Keratinocyte (primary cell): Measurements from ENCODE around the gene ADGRA1. TPM values are rescaled to one million over a fixed set of nuclear protein-coding genes. Genes with fewer than 3 reads are reported as not detected.

ENCODE experiments used
- DNase-seq: peaks from one replicate; pipeline ENCODE4 v3.0.0-alpha.2; 2011; ENCODE audit warnings: low read depth, missing footprints, low spot score
- FAIRE-seq: peaks from 2 replicates; lab custom pipeline; 2011; peaks lifted over from hg19 to GRCh38; lab: Jason Lieb, UNC
- H2AFZ ChIP-seq: 2 replicates; pipeline ENCODE4 v1.6.0; 2012; ENCODE audit warnings: low read length, control low read depth, inconsistent platforms; ENCODE audit not compliant: control insufficient read depth
- H3K27ac ChIP-seq: 2 replicates; pipeline ENCODE4 v1.5.1; 2011; ENCODE audit warnings: low read length; ENCODE audit not compliant: control insufficient read depth, insufficient read depth
- H3K27me3 ChIP-seq: 3 replicates; pipeline ENCODE4 v1.6.0; 2011; ENCODE audit warnings: low read length; ENCODE audit not compliant: control insufficient read depth, insufficient read depth; ENCODE audit errors: extremely low read depth
- H3K36me3 ChIP-seq, 2 experiments: 2 replicates in 1 of 2; 3 replicates in 1 of 2; pipeline ENCODE4 v1.5.1; 2011; ENCODE audit warnings: low read length in 2 of 2, mild to moderate bottlenecking in 1 of 2; ENCODE audit not compliant: control insufficient read depth in 2 of 2, insufficient read depth in 2 of 2; ENCODE audit errors: extremely low read depth in 1 of 2
- H3K4me1 ChIP-seq: 3 replicates; pipeline ENCODE4 v1.5.1; 2011; ENCODE audit warnings: low read length; ENCODE audit not compliant: control insufficient read depth, insufficient read depth; ENCODE audit errors: extremely low read depth
- H3K4me2 ChIP-seq: 3 replicates; pipeline ENCODE4 v1.6.0; 2011; ENCODE audit warnings: low read depth, low read length; ENCODE audit not compliant: control insufficient read depth, insufficient read depth; ENCODE audit errors: extremely low read depth
- H3K4me3 ChIP-seq, 3 experiments: fragments of 200-600 bp in 1 of 3; sonication (generic) in 1 of 3; 2 replicates in 2 of 3; 3 replicates in 1 of 3; pipeline ENCODE4 v1.5.1; 2011 to 2016; ENCODE audit warnings: low read length in 3 of 3, mild to moderate bottlenecking in 3 of 3, control low read depth in 2 of 3, inconsistent platforms in 1 of 3, low read depth in 1 of 3, mixed read lengths in 1 of 3, mixed run types in 1 of 3, moderate library complexity in 1 of 3; ENCODE audit not compliant: control insufficient read depth in 2 of 3, insufficient read depth in 2 of 3; ENCODE audit errors: extremely low read depth in 1 of 3
- H3K79me2 ChIP-seq: 2 replicates; pipeline ENCODE4 v1.6.0; 2012; ENCODE audit warnings: low read length; ENCODE audit not compliant: control insufficient read depth, insufficient read depth
- H3K9ac ChIP-seq: 3 replicates; pipeline ENCODE4 v1.6.0; 2011; ENCODE audit warnings: low read length; ENCODE audit not compliant: control insufficient read depth, insufficient read depth; ENCODE audit errors: extremely low read depth
- H3K9me1 ChIP-seq: 3 replicates; pipeline ENCODE4 v1.6.0; 2011; ENCODE audit warnings: low read length; ENCODE audit not compliant: control insufficient read depth, insufficient read depth; ENCODE audit errors: extremely low read depth
- H3K9me3 ChIP-seq: 2 replicates; pipeline ENCODE4 v1.5.1; 2012; ENCODE audit warnings: low read depth, low read length; ENCODE audit not compliant: control insufficient read depth
- H4K20me1 ChIP-seq: 3 replicates; pipeline ENCODE4 v1.6.0; 2011; ENCODE audit warnings: low read length; ENCODE audit not compliant: control insufficient read depth, insufficient read depth; ENCODE audit errors: extremely low read depth
- CTCF ChIP-seq, 3 experiments: IDR thresholded peaks in 1 of 3; conservative IDR thresholded peaks in 1 of 3; optimal IDR thresholded peaks in 1 of 3; 2 replicates in 2 of 3; 3 replicates in 1 of 3; pipeline versions ENCODE3 to v1.5.1; 2011; ENCODE audit warnings: low read length in 3 of 3, mild to moderate bottlenecking in 3 of 3, moderate library complexity in 2 of 3, control low read depth in 1 of 3, inconsistent platforms in 1 of 3; ENCODE audit not compliant: insufficient read depth in 2 of 3; ENCODE audit errors: extremely low read depth in 1 of 3
- EZH2 ChIP-seq: IDR thresholded peaks from one replicate; pipeline ENCODE4 v1.6.1; 2012; ENCODE audit warnings: inconsistent platforms, mild to moderate bottlenecking, low read length, moderate library complexity
- dilution Hi-C: fragments of 300-500 bp; cut with MboI; formaldehyde crosslinking; loops from one replicate; pipeline ENCODE4 v1.7.0; 2020; ENCODE audit warnings: low sequenced_read_pairs; ENCODE audit not compliant: extremely low pct_ligation_motif_present
- polyA plus RNA-seq, 5 experiments: library from polyadenylated mRNA; depleted of rRNA in 3 of 5; stranded (reverse) in 3 of 5; stranded (forward) in 1 of 5; unstranded in 1 of 5; fragments of >200 nt; gene quantifications; 1 replicate in 1 of 5; 2 replicates in 3 of 5; 3 replicates in 1 of 5; pipeline versions ENCODE4 v1.2.1 to v1.2.3, GENCODE V29; 2011 to 2012; ENCODE audit warnings: missing spikeins in 2 of 5, low read depth in 1 of 5, low replicate concordance in 1 of 5

The ADGRA1 gene
- polyA plus RNA-seq, 1 donor (not counting 4 experiments of a cell fraction or from before 2014, with no cell fraction given): not detected

- Histone ChIP-seq H3K9me3 (peaks cover 2% of the 10 kb centered on the region), H3K4me1 (no peaks in the 10 kb centered on the region), H3K4me3 (no peak overlapping the region), H3K4me2 (no peak overlapping the region), H4K20me1 (no peaks in the 10 kb centered on the region), H3K36me3 (no peaks in the 10 kb centered on the region), H3K9ac (no peak overlapping the region), H3K27ac (no peak overlapping the region), H3K79me2 (no peaks in the 10 kb centered on the region), H2AFZ (no peak overlapping the region), H3K9me1 (no peaks in the 10 kb centered on the region), H3K27me3 (peaks cover 12% of the 10 kb centered on the region)
- no peak for FAIRE-seq
- dilution Hi-C loops: loop anchor here (10.0 kb wide), 1 partner anchor 54 kb away; no protein-coding TSS in a partner anchor
- TF ChIP-seq EZH2 (no peak), CTCF (optimal IDR thresholded peaks at IDR 0.05 in 1 of 3, IDR thresholded peaks at IDR 0.05 in 1 of 3, conservative IDR thresholded peaks at IDR 0.05 in 1 of 3; ENCODE audit: extremely low read depth in 1 of 3, insufficient read depth in 2 of 3, low read length in 3 of 3) (no peak)
- no peak for DNase-seq
Observed at GRCh38 chr10:133048926-133049325, 38.8 kb upstream of the ADGRA1 start.

GRCh38 chr10:133049639-133050038 lies 38.1 kb upstream of the ADGRA1 start:
- Histone ChIP-seq H2AFZ (no peak overlapping the region), H3K27me3 (peaks cover 12% of the 10 kb centered on the region), H3K9me1 (no peaks in the 10 kb centered on the region), H3K27ac (no peak overlapping the region), H3K4me3 (no peak overlapping the region), H3K4me1 (no peaks in the 10 kb centered on the region), H3K4me2 (no peak overlapping the region), H3K36me3 (no peaks in the 10 kb centered on the region), H3K9me3 (peaks cover 6% of the 10 kb centered on the region), H3K9ac (no peak overlapping the region), H3K79me2 (no peaks in the 10 kb centered on the region), H4K20me1 (no peaks in the 10 kb centered on the region)
- TF ChIP-seq CTCF (optimal IDR thresholded peaks at IDR 0.05 in 1 of 3, IDR thresholded peaks at IDR 0.05 in 1 of 3, conservative IDR thresholded peaks at IDR 0.05 in 1 of 3; ENCODE audit: extremely low read depth in 1 of 3, insufficient read depth in 2 of 3, low read length in 3 of 3) (no peak), EZH2 (no peak)
- dilution Hi-C loops: loop anchor here (10.0 kb wide), 1 partner anchor 55 kb away; no protein-coding TSS in a partner anchor
- no peak for DNase-seq
- FAIRE-seq: no peak
